PFSK-1 (cell line): Measurements from ENCODE around the gene CD1C.

Experiments
- FOXP2 ChIP-seq: optimal IDR thresholded peaks from 2 replicates; pipeline ENCODE3; 2011; ENCODE audit warnings: borderline replicate concordance, control low read depth, inconsistent platforms; ENCODE audit not compliant: insufficient read depth; ENCODE audit errors: extremely low read length, extremely low read depth
- POLR2AphosphoS5 ChIP-seq: IDR thresholded peaks from 2 replicates; pipeline ENCODE4 v1.6.1; 2012; ENCODE audit warnings: low read depth, mild to moderate bottlenecking, control low read depth, low read length, moderate library complexity
- SIN3A ChIP-seq: IDR thresholded peaks from 2 replicates; pipeline ENCODE4 v1.6.1; 2012; ENCODE audit warnings: mild to moderate bottlenecking, low read length, moderate library complexity, borderline replicate concordance; ENCODE audit not compliant: insufficient read depth
- TAF1 ChIP-seq: IDR thresholded peaks from 2 replicates; pipeline ENCODE4 v1.6.1; 2012; ENCODE audit warnings: low read length, control low read depth, borderline replicate concordance; ENCODE audit not compliant: insufficient read depth
- TF ChIP-seq, protein P1 (sequence below), 2 experiments: IDR thresholded peaks; 2 replicates each; pipeline versions ENCODE4 v1.6.1 to v1.8.0; 2011 to 2012; ENCODE audit warnings: low read depth in 2 of 2, low read length in 2 of 2, control low read depth in 1 of 2, inconsistent platforms in 1 of 2, mild to moderate bottlenecking in 1 of 2, moderate library complexity in 1 of 2; ENCODE audit not compliant: insufficient read depth in 1 of 2

The CD1C gene

DNA sequence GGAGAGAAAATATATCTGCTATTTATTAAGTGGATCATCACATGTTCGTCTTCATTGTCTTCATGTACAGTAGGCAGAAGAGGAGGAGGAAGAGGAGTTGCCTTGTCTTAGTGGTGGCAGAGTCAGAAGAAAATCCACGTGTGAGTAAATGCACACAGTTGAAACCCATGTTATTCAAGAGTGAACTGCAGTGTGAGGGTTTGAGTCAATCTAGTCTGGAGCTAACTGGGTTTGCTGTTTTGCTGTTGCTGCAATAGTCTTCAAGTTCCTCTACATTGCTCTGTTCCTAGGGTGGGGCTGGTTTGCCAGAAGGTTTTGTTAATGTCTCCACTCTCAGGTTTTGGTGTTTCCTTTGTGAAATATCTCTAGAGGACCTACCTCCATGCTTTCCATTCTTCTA lies 38.6 kb upstream of the CD1C start:
- no peak for TF ChIP-seq SIN3A
- TF ChIP-seq, protein P1, sequence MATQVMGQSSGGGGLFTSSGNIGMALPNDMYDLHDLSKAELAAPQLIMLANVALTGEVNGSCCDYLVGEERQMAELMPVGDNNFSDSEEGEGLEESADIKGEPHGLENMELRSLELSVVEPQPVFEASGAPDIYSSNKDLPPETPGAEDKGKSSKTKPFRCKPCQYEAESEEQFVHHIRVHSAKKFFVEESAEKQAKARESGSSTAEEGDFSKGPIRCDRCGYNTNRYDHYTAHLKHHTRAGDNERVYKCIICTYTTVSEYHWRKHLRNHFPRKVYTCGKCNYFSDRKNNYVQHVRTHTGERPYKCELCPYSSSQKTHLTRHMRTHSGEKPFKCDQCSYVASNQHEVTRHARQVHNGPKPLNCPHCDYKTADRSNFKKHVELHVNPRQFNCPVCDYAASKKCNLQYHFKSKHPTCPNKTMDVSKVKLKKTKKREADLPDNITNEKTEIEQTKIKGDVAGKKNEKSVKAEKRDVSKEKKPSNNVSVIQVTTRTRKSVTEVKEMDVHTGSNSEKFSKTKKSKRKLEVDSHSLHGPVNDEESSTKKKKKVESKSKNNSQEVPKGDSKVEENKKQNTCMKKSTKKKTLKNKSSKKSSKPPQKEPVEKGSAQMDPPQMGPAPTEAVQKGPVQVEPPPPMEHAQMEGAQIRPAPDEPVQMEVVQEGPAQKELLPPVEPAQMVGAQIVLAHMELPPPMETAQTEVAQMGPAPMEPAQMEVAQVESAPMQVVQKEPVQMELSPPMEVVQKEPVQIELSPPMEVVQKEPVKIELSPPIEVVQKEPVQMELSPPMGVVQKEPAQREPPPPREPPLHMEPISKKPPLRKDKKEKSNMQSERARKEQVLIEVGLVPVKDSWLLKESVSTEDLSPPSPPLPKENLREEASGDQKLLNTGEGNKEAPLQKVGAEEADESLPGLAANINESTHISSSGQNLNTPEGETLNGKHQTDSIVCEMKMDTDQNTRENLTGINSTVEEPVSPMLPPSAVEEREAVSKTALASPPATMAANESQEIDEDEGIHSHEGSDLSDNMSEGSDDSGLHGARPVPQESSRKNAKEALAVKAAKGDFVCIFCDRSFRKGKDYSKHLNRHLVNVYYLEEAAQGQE (IDR thresholded peaks at IDR 0.05; ENCODE audit: insufficient read depth in 1 of 2, low read depth in 2 of 2, low read length in 2 of 2), result no peak
- TF ChIP-seq TAF1, result no peak
- TF ChIP-seq FOXP2, result no peak
- TF ChIP-seq POLR2AphosphoS5, result no peak

- TF ChIP-seq SIN3A, result no peak
- TF ChIP-seq, protein P1 (IDR thresholded peaks at IDR 0.05; ENCODE audit: insufficient read depth in 1 of 2, low read depth in 2 of 2, low read length in 2 of 2), result no peak
- TF ChIP-seq TAF1, result no peak
- TF ChIP-seq POLR2AphosphoS5, result no peak
- TF ChIP-seq FOXP2, result no peak
Observed at GRCh38 chr1:158255656-158256055, 34.1 kb upstream of the CD1C start.

GRCh38 chr1:158257888-158258287 lies 31.8 kb upstream of the CD1C start:
- TF ChIP-seq TAF1 (no peak), POLR2AphosphoS5 (no peak)
- TF ChIP-seq, protein P1 (IDR thresholded peaks at IDR 0.05; ENCODE audit: insufficient read depth in 1 of 2, low read depth in 2 of 2, low read length in 2 of 2), result no peak

DNA sequence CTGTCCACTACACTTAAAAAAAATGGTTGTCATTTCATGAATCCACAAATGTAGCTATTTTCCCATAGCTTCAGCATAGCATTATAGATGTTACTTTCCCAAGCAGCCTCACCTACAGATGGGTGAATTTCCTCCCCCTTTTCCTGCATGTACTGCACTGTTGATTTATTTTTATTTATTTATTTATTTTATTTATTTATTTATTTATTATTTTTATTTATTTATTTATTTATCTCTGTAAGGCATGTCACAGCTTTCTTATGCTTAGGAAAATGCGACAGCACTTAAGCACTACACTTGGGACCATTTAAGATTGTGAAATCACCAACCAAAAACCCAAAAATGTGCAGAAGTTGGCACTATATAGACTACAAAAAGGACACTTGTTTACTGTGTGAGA lies 30.6 kb upstream of the CD1C start:
- TF ChIP-seq TAF1 (no peak), POLR2AphosphoS5 (no peak), SIN3A (no peak), FOXP2 (no peak)
- TF ChIP-seq, protein P1 (IDR thresholded peaks at IDR 0.05; ENCODE audit: insufficient read depth in 1 of 2, low read depth in 2 of 2, low read length in 2 of 2), result no peak

DNA sequence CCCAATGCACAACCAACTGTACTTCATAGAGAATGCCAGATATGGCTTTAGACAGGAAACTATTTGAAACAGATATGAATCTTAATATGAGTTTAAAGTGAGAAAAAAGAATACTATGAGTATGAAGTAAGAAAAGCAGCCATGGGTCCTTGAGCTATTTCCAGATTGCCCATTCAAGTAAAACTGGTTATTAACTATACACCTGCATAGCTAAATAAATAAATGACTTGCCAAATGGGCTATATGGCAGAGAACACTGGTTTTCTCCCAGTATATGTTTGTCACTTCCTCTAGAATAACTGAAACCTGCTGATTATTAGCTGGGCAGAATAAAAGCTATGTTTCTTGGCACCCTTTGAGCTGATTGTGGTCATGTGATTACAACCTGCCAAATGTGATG lies 17.0 kb upstream of the CD1C start:
- no peak for TF ChIP-seq FOXP2
- no peak for TF ChIP-seq SIN3A
- TF ChIP-seq, protein P1 (IDR thresholded peaks at IDR 0.05; ENCODE audit: insufficient read depth in 1 of 2, low read depth in 2 of 2, low read length in 2 of 2), result no peak
- TF ChIP-seq POLR2AphosphoS5, result no peak
- TF ChIP-seq TAF1, result no peak
